CD4-positive, alpha-beta T cell treated with Interleukin-15 for 4 hours (primary cell): ENCODE data around the gene C1QTNF2.
"Not testable (repeated sequence)": the region's sequence is repeated elsewhere in the genome, so short reads cannot be mapped to it uniquely, and the experiment has no call there.

Experiments used
- DNase-seq: peaks from one replicate; pipeline ENCODE4 v3.0.0-alpha.2; 2020; ENCODE audit warnings: low spot score

C1QTNF2 gene

GRCh38 chr5:160341309-160341870, 29.0 kb downstream of the C1QTNF2 start:
- DNase-seq, result no peak

DNA sequence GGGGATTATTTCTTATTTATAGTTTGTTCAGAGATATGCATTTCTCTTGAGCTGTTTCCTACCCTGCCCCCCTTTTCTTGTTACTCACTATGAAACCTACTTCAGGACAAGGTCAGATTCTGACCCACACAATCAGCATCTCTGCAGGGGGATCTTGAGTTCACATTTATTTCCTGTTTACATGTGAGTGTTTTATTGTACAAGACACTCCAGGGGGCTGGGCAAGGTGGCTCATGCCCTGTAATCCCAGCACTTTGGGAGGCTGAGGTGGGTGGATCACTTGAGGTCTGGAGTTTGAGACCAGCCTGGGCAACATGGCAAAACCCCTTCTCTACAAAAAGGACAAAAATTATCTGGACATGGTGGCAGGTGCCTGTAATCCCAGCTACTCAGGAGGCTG, 29.9 kb downstream of the C1QTNF2 start:
- DNase-seq, result not testable (repeated sequence)

GRCh38 chr5:160339406-160340130, 30.9 kb downstream of the C1QTNF2 start:
- no peak for DNase-seq

GRCh38 chr5:160334716-160335115, 35.7 kb downstream of the C1QTNF2 start:
- not testable (repeated sequence) for DNase-seq

GRCh38 chr5:160333721-160334120, 36.7 kb downstream of the C1QTNF2 start:
- no peak for DNase-seq

DNA sequence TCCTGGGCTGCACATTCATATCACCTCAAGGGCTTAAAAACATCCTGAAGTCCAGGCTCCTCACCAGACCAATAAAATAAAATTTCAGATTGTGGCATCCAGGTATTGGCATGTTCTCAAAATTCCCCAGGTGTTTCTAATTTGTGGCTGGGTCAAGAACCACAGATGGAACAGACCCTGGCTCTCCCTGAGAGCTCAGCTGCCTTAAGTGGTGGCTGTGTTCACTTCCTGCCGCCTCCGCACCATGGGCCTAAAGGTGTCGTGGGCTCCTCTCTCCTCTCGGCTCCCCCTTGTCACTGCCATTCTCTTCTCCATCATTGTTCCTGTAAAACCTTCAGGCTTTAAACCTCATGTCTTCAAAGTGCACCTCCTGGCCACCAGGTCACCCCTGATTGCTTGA, 40.2 kb downstream of the C1QTNF2 start:
- no peak for DNase-seq

GRCh38 chr5:160327818-160328217, 42.6 kb downstream of the C1QTNF2 start:
- no peak for DNase-seq

DNA sequence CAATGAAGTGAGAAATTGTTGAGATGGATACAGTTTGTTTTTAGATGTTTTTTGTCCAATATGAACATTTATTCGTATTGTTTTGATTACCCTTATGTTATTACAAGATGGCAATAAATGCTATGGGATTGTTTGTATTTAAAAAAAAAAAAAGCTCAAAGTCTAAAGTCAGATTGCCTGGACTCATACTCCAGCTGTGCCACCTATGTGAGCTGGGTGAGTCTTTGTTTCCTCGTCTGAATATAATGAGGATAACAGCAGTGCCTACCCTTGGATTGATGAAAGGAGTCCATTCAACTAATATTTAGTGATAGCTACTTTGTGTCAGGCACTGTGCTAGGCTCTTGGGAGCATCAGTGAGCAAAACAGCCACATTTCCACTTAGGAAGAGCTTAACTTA, 43.4 kb downstream of the C1QTNF2 start:
- DNase-seq, result no peak

- DNase-seq, result no peak
Observed at GRCh38 chr5:160325716-160326115, 44.7 kb downstream of the C1QTNF2 start.

DNA sequence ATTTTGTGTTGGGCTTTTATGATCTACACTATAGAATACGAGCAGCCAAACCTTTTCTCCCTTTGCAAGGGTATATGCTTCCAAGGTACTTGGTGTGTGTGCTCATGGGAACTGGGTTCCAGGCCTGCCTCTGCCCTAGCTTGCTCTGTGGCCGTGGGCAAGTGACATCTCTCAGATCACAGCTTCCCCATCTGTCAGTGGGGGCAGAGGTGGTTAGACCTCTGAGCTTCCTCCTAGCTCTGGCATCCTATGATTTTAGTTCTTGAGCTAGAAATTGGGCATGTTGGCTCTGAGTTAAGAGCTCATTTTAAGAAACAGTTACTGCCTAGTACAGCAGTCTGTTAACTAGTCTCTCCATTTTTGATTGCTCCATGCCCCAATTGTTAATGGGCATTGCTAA, 45.5 kb downstream of the C1QTNF2 start:
- no peak for DNase-seq

GRCh38 chr5:160318409-160318808, 52.0 kb downstream of the C1QTNF2 start:
- no peak for DNase-seq

GRCh38 chr5:160317434-160317833, 53.0 kb downstream of the C1QTNF2 start:
- DNase-seq, result no peak

DNA sequence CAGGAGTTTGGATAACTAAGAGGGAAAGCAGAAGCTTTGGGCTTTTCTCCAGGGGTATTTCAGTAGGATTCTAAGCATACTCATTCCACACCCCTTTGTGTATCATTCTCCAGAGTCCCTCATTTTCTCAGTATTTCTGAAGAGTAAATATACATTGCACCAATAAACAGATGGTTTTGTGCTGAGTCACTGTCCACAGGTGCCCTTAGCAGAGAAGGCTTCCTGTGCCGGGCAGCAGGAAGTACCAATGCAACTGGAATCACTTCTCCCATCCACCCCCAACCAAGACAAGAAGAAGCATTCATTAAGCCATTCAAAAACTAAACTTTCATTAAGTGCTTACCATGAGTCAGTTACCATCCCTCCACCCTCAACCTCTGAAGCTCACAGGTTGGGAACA, 54.5 kb downstream of the C1QTNF2 start:
- no peak for DNase-seq

DNA sequence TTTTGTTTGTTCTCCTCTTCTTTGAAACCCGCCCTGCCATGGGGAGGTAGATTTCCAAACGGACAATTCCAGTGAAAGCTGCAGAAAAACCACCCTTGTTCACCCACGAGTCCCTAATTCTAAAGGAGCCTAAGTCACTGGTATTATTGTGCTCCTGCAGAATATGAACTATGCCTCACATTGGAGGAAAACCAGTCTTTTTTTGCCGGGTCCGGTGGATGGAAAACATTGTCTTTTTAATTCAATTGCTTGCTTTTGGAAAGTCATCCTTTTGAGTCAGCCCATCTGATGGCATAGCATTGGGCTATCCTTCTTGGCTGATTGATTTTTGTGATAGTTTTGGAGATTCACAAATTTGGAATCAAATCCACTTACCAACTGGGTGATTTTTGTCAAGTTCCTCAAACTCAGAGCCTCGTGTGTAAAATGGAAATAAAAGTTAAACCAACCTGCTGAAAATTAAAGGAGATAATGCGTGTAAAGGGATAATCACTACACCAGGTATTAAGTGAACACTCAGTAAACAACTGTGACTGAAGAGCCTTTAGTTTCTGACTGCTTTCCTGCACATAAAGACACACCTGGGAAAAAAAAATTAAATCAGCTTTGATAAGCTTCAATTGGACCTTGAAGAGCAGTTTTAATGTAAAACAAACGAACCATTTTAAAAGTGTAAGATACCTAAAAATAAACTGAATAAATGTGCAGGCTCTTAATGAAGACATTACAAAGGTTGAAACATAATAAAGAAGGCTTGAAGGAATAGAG, 57.3 kb downstream of the C1QTNF2 start:
- DNase-seq, result no peak

GRCh38 chr5:160312134-160312959, 58.1 kb downstream of the C1QTNF2 start, which contains the start of gene CCNJL:
Gene CCNJL (minus strand): TSS chr5:160312564. CDS start chr5:160311923, 641 bp downstream.
- no peak for DNase-seq

DNA sequence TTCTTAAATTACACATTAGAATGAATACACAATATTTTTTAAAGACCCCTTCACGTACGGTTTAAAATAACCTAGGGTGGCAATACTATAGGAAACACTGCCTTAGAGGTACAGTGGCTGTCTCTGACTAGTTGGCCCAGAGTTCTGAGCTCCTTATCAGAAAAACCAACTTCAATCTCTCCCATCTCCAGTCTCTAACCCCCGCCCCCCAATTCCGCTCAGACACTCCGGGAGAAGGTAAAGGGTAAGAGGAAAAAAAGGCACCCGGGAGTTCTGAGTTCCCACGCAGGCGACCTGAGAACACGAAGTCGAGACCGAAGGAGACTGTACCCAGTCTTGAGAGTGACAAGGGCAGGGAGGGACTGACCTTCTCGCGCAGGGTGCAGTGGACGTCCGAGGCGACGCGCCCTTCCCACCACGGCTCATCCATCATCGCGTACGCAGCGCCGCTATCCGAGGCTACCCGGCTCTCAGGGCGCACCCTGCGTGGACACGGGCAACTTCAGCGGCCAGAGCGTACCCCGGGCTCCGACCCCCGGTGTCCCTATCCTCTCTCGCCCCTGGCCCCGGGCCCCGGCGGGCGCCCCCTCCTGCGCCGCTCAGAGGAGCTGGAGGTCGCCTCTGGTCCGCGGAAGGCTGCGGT, 58.8 kb downstream of the C1QTNF2 start:
- no peak for DNase-seq

- no peak for DNase-seq
Observed at GRCh38 chr5:160310552-160311295, 59.7 kb downstream of the C1QTNF2 start.

DNA sequence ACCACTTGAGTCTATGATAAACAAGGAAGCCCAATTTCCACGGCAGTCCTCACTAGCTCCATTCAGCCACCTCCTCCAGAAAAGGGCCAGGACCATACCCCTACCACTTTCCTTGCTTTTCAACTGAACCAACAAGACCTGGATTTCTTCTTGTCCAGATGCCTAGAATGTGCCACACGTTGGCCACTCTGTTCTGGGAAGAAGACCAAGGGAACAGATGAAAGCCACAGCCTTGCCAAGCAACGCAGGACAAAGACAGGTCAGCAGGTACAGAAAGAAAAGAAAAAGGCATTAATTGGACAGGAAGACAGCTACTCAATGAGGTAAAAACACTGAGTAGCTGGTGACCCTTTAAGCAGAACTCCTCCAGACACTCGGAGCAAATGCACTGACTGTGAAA, 60.3 kb downstream of the C1QTNF2 start:
- DNase-seq, result no peak

GRCh38 chr5:160306696-160307095, 63.7 kb downstream of the C1QTNF2 start:
- DNase-seq, result no peak

- no peak for DNase-seq
Observed at GRCh38 chr5:160305319-160305718, 65.1 kb downstream of the C1QTNF2 start.

GRCh38 chr5:160303690-160304089, 66.7 kb downstream of the C1QTNF2 start:
- no peak for DNase-seq
